Subcutaneous abdominal adipose tissue (tissue), 5 donors: ENCODE data around the gene GPR150.
A peak's percentile ranks its signal among the peaks of the same experiment; 100 is the strongest.

Experiments
- H3K27ac ChIP-seq: one replicate; pipeline ENCODE4 v1.7.0; 2013; ENCODE audit warnings: low read depth, mild to moderate bottlenecking, inconsistent platforms, low read length, moderate library complexity
- H3K27me3 ChIP-seq, 5 donors: one replicate each; pipeline ENCODE4 v1.7.0; 2013; ENCODE audit warnings: low read length in 5 of 5, inconsistent platforms in 1 of 5; ENCODE audit not compliant: control insufficient read depth in 5 of 5, insufficient read depth in 4 of 5
- H3K36me3 ChIP-seq, 5 donors: one replicate each; pipeline ENCODE4 v1.7.0; 2013; ENCODE audit warnings: low read length in 5 of 5; ENCODE audit not compliant: control insufficient read depth in 5 of 5, insufficient read depth in 5 of 5
- H3K4me1 ChIP-seq, 5 donors: one replicate each; pipeline ENCODE4 v1.7.0; 2013; ENCODE audit warnings: low read length in 5 of 5, mild to moderate bottlenecking in 3 of 5, moderate library complexity in 1 of 5; ENCODE audit not compliant: control insufficient read depth in 5 of 5, insufficient read depth in 5 of 5
- H3K4me3 ChIP-seq, 5 donors: one replicate each; pipeline ENCODE4 v1.7.0; 2013; ENCODE audit warnings: low read length in 5 of 5, low read depth in 1 of 5
- H3K9ac ChIP-seq, 5 donors: one replicate each; pipeline ENCODE4 v1.7.0; 2013; ENCODE audit warnings: low read length in 5 of 5, mild to moderate bottlenecking in 4 of 5, moderate library complexity in 3 of 5
- H3K9me3 ChIP-seq, 5 donors: one replicate each; pipeline ENCODE4 v1.7.0; 2013; ENCODE audit warnings: low read length in 5 of 5; ENCODE audit not compliant: control insufficient read depth in 5 of 5
- donor health status: healthy.
- donor health status: healthy.
- donor health status: healthy.
- donor health status: healthy.
- donor health status: healthy.

GPR150 gene

DNA sequence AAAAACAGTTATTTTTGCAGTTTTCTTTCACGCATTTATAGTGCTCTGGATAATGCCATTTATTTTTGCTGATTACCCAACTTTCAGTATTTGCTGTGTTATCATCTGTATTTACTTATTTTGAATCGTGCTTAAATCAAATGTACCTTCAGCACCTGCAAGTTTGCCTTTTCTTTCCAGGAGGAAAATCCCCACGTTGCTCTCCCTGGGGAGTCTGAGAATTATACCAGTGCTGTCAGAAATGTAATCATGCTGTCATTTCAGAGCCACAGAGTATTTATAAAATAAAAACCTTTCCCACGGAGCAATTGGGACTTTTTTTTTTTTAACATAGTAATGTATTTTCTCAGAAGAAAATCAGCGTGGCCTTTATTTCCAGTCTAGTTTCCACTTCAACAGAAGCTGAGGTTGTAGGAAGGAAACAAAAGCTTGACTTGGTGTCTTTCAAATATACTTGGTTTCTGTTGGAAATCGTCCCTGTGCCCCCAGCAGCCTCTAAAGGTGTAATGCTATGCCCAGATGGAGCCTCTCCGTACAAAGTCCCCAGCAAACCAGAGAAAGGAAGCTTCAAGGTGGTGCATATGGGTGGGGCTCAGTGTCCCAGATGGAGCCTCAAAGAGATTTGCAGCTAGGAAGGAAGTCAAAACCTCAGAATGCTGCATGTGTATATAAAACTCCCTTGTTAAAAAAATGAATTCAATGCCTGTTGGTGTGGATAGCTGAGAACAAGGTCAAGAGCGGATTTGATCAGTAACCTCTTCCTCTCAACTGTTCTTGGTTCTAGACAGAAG, 2.1 kb downstream of the GPR150 start:
- H3K4me1 ChIP-seq, result peaks cover 0 to 40% (median 21%) of the 10 kb centered on the region in 5 donors
- H3K4me3 ChIP-seq, result peak overlapping the region in 3 of 5 donors; percentile 68 to 75 (median 68)
- peak overlapping the region in 1 of 5 donors; percentile 13 for H3K9ac ChIP-seq
- H3K27ac ChIP-seq, result no peak overlapping the region
- peaks cover 0 to 6% (median 3%) of the 10 kb centered on the region in 5 donors for H3K27me3 ChIP-seq
- H3K9me3 ChIP-seq, result no peaks in the 10 kb centered on the region
- H3K36me3 ChIP-seq, result no peaks in the 10 kb centered on the region

DNA sequence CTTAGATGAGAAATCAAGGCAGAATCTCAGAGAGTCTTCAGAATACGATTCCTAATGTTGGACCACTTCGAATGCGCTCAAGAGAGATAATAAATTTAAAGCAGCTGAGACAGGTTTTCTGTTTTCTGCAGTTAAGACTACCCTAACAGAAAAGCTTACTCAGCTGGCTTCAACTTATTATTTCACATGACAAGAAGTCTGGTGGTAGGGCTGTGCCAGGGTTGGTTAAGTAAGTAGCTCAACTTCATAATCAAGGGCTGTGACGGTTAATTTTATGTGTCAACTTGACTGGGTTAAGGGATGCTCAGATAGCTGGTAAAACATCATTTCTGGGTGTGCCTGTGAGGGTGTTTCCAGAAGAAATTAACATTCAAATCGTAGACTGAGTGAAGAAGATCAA, 3.8 kb downstream of the GPR150 start:
- H3K27me3 ChIP-seq, result peaks cover 0 to 6% (median 3%) of the 10 kb centered on the region in 5 donors
- no peaks in the 10 kb centered on the region for H3K36me3 ChIP-seq
- no peaks in the 10 kb centered on the region for H3K9me3 ChIP-seq
- H3K9ac ChIP-seq, result no peak overlapping the region
- peaks cover 0 to 42% (median 21%) of the 10 kb centered on the region in 5 donors for H3K4me1 ChIP-seq
- no peak overlapping the region for H3K27ac ChIP-seq
- no peak overlapping the region for H3K4me3 ChIP-seq

DNA sequence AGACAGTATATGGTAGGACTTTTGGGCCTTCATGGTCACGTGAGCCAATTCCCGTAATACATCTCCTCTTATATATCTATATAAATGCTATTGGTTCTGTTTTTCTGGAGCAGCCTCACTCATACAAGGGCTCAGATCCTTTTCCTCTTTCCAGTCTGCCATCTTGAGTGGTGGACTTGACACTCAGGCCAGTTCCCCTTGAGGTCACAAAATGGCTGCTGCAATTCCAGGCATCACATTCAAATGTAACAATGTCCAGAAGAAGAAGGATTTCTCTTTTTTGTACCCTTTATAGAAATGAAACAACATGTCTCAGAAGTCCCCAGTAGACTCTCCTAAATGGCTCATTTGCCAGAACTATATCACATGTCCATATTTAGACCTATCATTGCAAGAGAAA, 4.5 kb downstream of the GPR150 start:
- no peak overlapping the region for H3K4me3 ChIP-seq
- H3K36me3 ChIP-seq, result no peaks in the 10 kb centered on the region
- H3K9ac ChIP-seq, result no peak overlapping the region
- peaks cover 0 to 42% (median 20%) of the 10 kb centered on the region in 5 donors for H3K4me1 ChIP-seq
- H3K27me3 ChIP-seq, result peaks cover 0 to 6% (median 2%) of the 10 kb centered on the region in 5 donors
- H3K27ac ChIP-seq, result no peak overlapping the region
- H3K9me3 ChIP-seq, result no peaks in the 10 kb centered on the region

DNA sequence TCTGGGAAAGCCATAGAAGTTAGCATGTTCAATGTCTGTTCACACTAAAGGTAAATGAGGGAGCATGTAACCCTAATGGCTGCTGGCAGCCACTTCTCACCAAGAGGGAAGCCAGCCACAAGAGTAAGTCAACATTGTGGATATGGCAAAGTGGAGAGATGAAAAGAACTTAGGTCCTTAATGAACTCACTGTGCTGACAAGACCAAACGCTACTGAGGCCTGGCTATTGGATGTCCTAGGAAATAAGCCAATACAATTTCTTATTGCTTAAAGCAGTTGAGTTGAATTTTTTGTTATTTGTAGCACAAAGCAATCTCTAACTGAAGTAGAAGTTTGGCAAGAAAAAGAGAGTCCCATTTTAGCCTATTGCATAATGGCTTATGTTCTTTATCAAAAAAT, 6.8 kb downstream of the GPR150 start:
- Histone ChIP-seq H3K27me3 (no peaks in the 10 kb centered on the region), H3K36me3 (no peaks in the 10 kb centered on the region), H3K4me1 (peaks cover 0 to 29% (median 8%) of the 10 kb centered on the region in 5 donors), H3K9me3 (no peaks in the 10 kb centered on the region), H3K4me3 (no peak overlapping the region), H3K27ac (no peak overlapping the region), H3K9ac (no peak overlapping the region)

DNA sequence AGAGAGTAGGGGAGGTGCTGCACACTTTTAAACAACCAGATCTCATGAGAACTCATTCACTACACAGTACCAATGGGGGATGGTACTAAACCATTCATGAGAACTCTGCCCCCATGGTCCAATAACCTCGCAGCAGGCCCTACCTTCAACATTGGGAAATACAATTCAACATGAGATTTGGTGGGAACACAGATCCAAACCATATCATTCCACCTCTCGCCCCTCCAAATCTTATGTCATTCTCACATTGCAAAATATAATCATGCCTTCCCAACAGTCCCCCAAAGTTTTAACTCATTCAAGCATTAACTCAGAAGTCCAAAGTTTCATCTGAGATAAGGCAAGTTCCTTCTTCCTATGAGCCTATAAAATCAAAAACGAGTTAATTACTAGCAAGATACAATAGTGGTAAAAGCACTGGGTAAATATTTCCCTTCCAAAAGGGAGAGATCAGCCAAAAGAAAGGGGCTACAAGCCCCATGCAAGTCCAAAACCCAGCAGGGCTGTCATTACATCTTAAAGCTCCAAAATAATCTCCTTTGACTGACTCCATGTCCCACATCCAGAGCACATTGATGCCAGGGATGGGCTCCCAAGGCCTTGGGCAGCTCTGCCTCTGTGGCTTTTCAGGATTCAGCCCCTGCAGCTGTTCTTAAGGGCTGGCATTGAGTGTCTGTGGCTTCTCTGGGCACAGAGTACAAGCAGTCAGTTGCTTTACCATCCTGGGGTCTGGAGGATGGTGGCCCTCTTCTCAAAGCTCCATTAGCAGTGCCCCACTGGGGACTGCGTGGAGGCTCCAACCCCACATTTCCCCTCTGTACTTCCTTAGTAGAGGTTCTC, 8.3 kb downstream of the GPR150 start:
- H3K36me3 ChIP-seq, result no peaks in the 10 kb centered on the region
- H3K27me3 ChIP-seq, result no peaks in the 10 kb centered on the region
- H3K4me1 ChIP-seq, result peaks cover 0 to 20% (median 11%) of the 10 kb centered on the region in 5 donors
- no peak overlapping the region for H3K27ac ChIP-seq
- H3K9ac ChIP-seq, result no peak overlapping the region
- H3K4me3 ChIP-seq, result no peak overlapping the region
- no peaks in the 10 kb centered on the region for H3K9me3 ChIP-seq

DNA sequence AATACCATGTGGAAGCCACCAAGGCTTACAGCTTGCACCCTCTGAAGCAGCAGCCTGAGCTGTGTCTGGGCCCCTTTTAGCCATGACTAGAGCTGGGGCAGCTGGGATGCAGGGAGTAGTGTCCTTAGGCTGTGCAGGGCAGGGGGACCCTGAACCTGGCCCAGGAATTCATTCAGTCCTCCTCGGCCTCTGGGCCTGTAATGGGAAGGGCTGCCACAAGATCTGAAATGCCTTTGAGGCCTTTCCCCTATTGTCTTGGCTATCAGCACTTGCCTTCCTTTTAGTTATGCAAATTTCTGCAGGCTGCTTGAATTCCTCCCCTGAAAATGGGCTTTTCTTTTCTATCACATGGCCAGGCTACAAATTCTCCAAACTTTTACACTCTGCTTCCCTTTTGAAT, 9.0 kb downstream of the GPR150 start:
- no peaks in the 10 kb centered on the region for H3K36me3 ChIP-seq
- H3K4me1 ChIP-seq, result peaks cover 0 to 19% (median 11%) of the 10 kb centered on the region in 5 donors
- no peak overlapping the region for H3K27ac ChIP-seq
- no peaks in the 10 kb centered on the region for H3K27me3 ChIP-seq
- no peak overlapping the region for H3K4me3 ChIP-seq
- no peaks in the 10 kb centered on the region for H3K9me3 ChIP-seq
- no peak overlapping the region for H3K9ac ChIP-seq

DNA sequence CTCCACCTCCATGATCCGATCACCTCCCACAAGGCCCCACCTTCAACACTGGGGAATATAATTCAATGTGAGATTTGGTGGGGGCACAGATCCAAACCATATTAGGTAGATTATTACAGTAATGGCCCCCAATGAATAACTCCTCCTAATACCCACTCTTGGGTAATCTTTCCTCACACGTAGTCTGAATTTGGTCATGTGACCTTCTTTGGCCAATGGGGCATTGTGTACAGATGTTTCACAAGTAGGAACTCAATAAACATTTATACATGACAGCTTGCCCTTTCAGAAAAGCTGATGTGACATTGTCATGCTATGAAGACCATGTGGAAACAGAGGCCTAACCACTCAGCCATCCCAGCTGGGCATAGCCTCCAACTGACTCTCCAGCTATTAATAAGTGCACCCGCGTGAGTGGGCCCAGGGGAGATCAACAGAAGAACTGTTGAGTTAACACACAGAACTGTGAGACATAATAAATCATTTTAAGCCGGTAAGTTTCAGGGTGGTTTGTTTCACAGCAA, 10.6 kb downstream of the GPR150 start:
- no peak overlapping the region for H3K9ac ChIP-seq

DNA sequence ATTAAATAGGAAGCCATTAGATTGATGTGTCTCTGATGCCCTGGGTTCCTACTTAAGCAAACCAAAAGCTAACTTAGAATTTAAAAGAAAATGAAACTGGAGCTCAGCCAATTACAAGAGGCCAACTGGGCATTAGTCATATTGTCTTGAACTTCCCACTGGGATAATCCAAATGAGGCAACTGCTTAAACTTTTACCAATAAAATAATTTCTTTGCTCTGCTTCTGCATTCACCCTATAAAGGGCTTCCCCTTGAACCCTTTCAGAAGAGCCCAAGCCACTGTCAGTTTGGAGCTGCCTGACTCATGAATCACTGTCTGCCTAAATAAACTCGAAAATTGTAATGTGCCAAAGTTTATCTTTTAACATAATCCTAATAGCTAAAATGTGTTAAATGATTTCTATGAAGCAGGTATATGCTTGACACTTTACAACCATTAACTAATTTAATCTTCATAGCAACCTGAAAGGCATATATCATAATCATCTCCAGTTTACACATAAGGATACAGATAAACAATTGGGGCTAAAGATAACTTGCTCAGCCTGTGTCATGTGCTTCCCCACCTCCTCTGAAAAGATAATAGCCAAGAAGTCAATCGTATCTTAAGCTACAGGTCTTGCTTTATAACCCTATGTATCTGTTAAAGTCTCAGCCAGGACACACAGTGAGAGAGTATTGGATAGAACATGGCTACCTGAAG, 11.5 kb downstream of the GPR150 start:
- no peak overlapping the region for H3K9ac ChIP-seq
- no peak overlapping the region for H3K27ac ChIP-seq
- H3K4me3 ChIP-seq, result no peak overlapping the region
- H3K9me3 ChIP-seq, result no peaks in the 10 kb centered on the region
- H3K27me3 ChIP-seq, result no peaks in the 10 kb centered on the region
- no peaks in the 10 kb centered on the region for H3K36me3 ChIP-seq
- H3K4me1 ChIP-seq, result peaks cover 0 to 19% (median 11%) of the 10 kb centered on the region in 5 donors

More for the DNA sequence above, 10.6 kb downstream of the GPR150 start:
- Histone ChIP-seq H3K4me1 (peaks cover 0 to 19% (median 11%) of the 10 kb centered on the region in 5 donors), H3K36me3 (no peaks in the 10 kb centered on the region), H3K27ac (no peak overlapping the region), H3K27me3 (no peaks in the 10 kb centered on the region), H3K9me3 (no peaks in the 10 kb centered on the region), H3K4me3 (no peak overlapping the region)

DNA sequence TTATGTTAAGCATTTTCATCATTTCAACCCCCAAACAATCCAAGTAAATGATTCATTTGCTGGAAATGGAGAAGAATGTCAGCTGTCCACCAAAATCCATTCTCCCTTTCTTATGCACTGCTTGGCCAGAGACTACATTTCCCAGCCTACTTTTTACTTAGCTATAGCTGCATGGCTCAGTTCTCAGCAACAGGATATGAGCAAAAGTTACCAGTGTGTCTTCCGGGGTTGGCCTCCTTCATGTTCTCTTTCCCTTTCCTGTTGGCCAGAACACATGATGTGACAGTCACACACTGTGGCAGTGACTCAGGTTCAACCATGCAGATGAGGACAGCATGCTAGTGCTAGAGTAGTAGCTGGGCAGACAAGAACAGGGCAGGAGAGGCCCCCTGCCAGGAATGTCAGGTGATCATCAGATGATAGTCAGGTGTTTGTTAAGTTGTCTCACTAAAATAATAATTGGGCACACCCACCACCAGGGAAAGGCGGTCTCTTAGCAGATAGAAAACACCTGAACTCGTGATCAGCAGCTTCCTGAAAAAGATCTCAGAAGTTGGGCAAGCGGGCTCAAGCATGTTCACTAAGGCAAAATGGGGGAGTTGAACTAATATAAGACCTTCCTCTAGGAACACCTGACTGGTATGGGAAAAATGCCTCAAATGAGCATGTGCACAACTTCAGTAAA, 12.2 kb downstream of the GPR150 start:
- Histone ChIP-seq H3K9me3 (no peaks in the 10 kb centered on the region), H3K36me3 (no peaks in the 10 kb centered on the region), H3K27ac (no peak overlapping the region), H3K27me3 (no peaks in the 10 kb centered on the region), H3K9ac (no peak overlapping the region), H3K4me1 (peaks cover 0 to 19% (median 11%) of the 10 kb centered on the region in 5 donors), H3K4me3 (peak overlapping the region in 1 of 5 donors; percentile 13)
